ENCODE measurements around the gene OBSCN.
A peak's percentile ranks its signal among the peaks of the same experiment; 100 is the strongest.

The OBSCN gene

GRCh38 chr1:228334226-228334935 lies 126.5 kb downstream of the OBSCN start:
- DNase-seq, result peak; percentile 35

GRCh38 chr1:228334954-228335353 lies 127.1 kb downstream of the OBSCN start:
- peak; percentile 25 for DNase-seq

GRCh38 chr1:228335406-228336307 lies 127.8 kb downstream of the OBSCN start:
- peak; percentile 31 for DNase-seq

GRCh38 chr1:228336308-228337030 lies 128.6 kb downstream of the OBSCN start:
- peak; percentile 18 for DNase-seq

- DNase-seq, result no peak
Observed at GRCh38 chr1:228337031-228337564, 129.3 kb downstream of the OBSCN start.

- DNase-seq, result peak; percentile 17
Observed at GRCh38 chr1:228337711-228338520, 130.1 kb downstream of the OBSCN start.

GRCh38 chr1:228338521-228339051 lies 130.7 kb downstream of the OBSCN start:
- peak; percentile 29 for DNase-seq

GRCh38 chr1:228339059-228339704 lies 131.3 kb downstream of the OBSCN start:
- DNase-seq, result peak; percentile 20

GRCh38 chr1:228339766-228340685 lies 132.2 kb downstream of the OBSCN start:
- peak; percentile 18 for DNase-seq

- DNase-seq, result peak; percentile 28
Observed at GRCh38 chr1:228340686-228341449, 133.0 kb downstream of the OBSCN start.

GRCh38 chr1:228341450-228341813 lies 133.6 kb downstream of the OBSCN start:
- no peak for DNase-seq

GRCh38 chr1:228341814-228342626 lies 134.2 kb downstream of the OBSCN start:
- DNase-seq, result peak; percentile 25

GRCh38 chr1:228342627-228343190 lies 134.9 kb downstream of the OBSCN start:
- peak; percentile 37 for DNase-seq

GRCh38 chr1:228343191-228343661 lies 135.4 kb downstream of the OBSCN start:
- DNase-seq, result no peak

- peak; percentile 36 for DNase-seq
Observed at GRCh38 chr1:228344631-228345072, 136.8 kb downstream of the OBSCN start.

- DNase-seq, result peak; percentile 31
Observed at GRCh38 chr1:228345201-228345930, 137.5 kb downstream of the OBSCN start.

GRCh38 chr1:228346731-228347130 lies 138.9 kb downstream of the OBSCN start:
- DNase-seq, result no peak
